HG03460 (cell line): Measurements from ENCODE around the gene QRFP.

Source experiments
- ATAC-seq: cut with Tn5 transposase; IDR thresholded peaks from one replicate; pipeline ENCODE4 v1.9.1; 2021; ENCODE audit not compliant: unreplicated experiment

Gene QRFP

GRCh38 chr9:130934246-130934645 is 37.6 kb upstream of the QRFP start:
- no peak for ATAC-seq

DNA sequence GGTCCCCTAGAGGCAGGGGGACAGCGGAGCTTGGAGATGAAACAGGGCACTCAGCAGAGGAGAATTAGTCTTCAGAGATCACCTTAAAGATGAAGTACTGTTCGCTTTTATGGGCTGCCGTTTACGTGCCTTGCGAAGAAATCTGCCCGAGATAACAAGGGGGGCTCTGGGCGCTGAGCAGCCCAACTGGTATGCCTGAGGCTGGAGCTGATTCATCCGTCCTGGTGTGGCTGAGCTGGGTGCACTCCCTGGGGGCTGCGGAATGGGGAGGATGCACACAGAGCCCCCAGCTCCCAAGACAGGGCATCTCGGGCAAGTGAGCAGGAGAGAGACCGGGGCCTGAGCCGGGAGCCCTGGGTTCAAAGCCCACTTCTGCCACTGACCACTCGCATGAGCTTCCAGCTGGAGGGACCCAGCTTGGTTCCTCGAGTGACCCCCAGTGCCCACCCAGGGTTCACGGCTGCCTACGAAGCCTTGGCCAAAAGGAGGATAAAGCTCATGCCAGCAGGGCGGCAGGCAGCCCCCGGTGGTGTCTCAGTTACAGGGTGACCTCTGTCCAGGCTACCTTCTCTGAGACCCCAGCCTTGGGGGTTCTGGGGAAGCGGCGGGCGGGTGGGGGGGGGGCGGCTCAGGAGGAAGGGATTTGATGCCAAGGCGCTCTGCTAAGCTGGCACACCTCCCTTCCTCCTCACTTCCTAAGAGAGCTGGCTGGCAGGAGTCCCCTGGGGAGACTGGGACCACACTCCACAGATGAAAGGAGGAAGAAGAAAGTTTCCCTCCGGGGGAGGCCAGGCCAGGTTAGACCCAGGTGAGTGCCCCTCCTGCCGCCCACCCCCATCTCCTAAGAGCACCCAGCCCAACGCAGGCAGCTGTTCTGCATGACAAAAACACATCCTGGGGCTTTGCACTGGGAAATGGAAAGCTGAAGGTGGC is 36.8 kb upstream of the QRFP start:
- ATAC-seq: no peak

GRCh38 chr9:130932255-130933079 is 35.9 kb upstream of the QRFP start:
- no peak for ATAC-seq

DNA sequence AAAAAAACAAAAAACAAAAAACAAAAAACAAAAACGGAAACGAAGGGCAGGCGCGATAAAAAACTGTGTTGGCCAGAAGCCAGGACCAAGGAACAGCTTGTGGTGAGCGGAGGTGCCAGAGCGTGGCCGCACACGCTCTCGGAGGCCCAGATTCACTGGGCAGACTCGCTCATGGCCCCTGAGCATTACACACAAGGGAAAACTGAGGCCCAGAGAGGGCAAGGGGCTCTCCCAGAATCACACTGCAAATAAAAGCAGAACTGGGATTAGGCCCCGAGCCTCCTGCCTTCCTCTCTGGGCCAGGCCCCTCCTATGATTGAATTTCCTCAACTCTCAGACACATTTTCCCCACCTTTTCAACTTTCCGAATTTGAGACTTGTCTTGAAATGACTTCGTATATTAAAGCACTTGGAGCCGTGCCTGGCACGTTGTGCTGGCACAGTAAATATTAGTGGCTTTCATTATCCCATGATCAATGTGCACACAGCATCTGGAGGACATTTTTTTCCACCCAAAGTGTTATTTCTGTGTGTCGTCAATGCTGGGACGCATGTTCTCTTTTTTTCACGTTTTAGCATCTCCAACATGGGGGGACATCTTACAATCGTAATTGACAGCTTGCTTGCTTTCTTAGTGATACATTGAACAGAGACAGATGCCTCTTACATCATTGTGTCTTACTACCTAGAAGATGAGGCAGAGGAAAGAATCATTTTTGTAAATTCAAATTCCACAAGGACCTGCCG is 35.1 kb upstream of the QRFP start:
- no peak for ATAC-seq

DNA sequence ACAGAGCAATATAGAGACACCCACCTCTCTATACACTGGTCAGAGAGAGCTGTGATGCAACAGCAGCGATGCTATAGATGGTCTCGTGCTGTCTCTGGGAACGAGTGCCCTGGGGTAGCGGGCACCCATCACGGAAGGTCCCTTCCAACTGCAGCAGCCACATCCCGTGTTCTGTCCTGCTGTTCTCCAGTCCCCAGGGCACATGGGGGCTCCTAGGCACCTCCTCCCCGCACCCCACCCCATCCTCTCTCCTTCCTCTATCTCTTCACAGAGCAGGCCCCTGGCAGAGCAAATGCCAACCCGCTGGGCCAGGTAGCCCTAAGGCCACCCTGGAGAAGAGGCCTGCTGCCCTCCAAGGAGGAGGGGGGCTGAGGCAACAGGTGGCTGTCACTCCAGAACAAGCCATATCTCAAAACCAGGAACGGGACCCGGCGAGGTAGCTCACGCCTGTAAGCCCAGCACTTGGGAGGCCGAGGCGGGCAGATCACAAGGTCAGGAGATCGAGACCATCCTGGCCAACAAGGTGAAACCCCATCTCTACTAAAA is 34.3 kb upstream of the QRFP start:
- no peak for ATAC-seq

DNA sequence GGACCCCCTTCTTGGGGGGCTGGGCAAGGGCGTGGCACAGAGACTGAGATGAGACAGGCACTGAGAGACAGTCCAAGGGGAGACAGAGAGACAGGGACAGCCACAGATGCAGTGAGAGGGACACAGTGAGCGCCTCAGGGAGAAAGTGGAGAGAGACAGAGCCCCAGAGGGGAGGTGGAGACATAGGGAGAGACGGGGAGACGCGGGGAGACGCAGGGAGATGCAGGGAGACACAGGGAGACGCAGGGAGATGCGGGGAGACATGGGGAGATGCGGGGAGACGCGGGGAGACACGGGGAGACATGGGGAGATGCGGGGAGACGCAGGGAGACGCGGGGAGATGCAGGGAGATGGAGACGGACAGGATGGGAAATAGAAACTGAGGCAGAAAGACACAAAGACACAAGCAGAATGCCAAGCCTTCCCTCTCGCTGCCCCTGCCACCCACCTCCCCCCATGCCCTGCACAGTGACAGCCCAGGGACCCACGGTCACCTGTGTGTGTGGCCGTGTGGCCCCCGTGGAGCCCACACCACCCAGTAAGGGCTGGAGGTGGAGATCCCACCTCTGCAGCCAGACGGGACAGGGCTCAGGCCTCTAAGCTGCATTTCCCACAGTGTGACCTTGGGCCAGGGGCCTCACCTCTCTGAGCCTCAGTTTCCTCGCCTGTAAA is 33.7 kb upstream of the QRFP start:
- ATAC-seq: no peak

DNA sequence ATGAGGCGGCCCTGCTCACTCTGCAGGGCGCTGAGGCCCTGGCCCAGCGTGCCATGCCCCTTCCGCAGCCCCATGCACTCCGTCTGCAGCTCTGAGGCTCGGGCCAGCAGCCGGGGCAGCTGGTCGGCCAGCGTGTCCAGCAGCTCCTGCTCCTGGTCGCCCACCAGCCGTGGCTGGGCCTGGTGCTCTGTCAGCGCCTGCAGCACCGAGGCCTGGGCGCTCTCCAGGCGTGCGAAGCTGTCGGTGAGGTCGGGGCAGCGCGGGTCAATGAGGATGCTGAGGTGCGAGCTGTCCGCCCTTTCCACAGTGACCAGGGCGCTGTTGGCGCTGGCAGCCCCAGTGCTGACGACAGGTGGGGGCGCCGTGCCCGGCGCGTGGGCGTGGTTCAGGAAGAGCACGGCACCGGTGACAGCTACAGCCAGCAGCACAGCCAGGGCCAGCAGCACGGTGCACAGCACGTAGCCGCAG is 33.0 kb upstream of the QRFP start:
- no peak for ATAC-seq

DNA sequence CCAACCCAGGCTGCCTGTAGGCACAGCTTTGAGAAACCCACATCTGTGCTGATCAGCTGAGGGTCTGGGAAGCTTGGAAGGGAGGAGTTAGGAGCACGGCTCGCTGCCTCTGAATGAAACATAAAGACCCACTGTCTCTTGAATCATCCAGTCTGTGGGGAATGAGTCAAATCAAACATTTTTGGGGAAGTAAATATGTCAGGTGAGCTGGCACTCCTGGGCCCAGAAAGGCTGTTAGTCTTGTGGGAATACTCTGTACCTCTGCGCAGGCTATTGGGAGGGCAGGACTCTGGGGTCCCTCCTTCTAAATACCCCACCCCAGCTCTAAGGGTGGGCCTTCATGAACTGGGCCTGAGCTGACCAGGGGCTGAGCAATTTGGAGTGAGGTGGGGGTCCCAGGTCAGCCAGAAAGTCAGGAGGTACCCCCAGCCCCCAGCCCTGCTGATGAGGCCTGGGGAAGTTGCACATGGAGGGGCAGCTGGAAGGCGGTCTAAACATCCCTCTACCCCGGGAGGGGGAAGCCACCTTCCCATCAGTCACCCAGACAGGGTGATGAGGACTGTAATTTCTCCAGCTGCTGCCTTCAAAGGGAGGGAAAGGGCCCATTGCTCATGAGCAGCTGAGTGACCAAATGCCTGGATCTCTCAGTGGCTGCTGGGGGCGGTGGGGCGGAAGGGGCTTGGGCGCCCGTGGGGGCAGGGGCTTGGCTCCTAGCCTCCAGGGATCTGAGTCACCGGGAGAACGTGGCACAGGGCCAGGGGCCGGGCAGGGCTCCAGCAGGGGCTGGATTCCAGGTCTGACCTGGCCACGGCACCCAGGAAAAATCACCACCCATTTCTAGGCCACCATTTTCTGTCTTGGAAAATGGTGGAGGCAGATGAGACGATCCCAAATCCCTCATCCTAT is 31.6 kb upstream of the QRFP start:
- ATAC-seq: no peak

- ATAC-seq: no peak
Measured at GRCh38 chr9:130927338-130927737, 30.7 kb upstream of the QRFP start.

GRCh38 chr9:130925050-130925678 is 28.6 kb upstream of the QRFP start:
- ATAC-seq: no peak

DNA sequence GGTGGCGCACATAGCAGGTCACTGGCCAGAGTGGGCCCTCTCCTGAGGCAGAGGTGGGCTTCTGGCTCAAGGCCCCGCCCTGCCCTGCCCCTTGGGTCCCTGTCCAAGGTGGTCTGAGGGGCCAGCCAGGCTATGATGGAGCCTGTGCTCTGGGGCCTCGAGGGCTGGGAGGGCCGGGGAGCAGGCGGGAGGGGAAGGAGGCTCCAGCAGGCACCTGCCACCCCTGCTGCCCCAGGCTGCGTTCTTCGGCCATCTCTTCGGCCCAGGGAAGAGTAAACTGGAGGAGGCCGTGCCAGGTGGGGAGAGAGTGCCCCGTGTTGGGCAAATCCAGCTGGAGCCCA is 27.8 kb upstream of the QRFP start:
- ATAC-seq: no peak

- ATAC-seq: no peak
Measured at GRCh38 chr9:130923611-130924447, 27.2 kb upstream of the QRFP start.

DNA sequence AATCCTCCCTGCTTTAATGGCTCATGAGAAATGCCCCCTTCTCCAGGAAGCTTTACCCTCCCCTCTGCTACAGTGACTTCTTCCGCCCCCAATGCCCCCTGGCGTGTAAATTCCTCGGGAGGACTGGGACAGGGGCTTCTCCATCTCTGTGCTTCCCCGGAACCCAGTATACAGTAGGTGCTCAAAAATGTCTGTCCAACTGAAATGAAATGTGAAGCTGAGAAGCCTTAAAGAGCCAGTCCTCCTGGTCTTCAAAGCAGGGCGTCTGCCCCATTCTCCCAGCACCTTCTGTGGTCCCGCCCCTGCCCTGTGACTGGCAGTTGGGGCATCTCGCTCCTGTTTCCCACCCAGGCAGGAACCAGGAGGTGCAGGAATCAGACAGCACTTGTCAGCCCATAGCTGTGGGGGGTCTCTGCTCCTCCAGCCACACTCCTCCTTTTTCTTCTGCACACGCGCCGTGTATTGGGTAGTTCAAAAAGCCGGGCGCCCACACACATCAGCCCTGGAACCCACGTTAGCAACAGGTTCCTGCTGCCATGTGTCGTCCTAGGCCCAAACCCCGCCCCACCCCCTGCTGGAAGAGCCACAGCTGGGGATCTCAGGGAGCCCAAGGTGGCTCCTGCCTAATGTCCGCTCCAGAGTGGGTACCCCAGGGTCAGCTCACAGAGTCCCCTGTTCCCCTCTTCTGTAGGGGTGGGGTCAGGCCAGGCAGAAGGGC is 26.4 kb upstream of the QRFP start:
- no peak for ATAC-seq

DNA sequence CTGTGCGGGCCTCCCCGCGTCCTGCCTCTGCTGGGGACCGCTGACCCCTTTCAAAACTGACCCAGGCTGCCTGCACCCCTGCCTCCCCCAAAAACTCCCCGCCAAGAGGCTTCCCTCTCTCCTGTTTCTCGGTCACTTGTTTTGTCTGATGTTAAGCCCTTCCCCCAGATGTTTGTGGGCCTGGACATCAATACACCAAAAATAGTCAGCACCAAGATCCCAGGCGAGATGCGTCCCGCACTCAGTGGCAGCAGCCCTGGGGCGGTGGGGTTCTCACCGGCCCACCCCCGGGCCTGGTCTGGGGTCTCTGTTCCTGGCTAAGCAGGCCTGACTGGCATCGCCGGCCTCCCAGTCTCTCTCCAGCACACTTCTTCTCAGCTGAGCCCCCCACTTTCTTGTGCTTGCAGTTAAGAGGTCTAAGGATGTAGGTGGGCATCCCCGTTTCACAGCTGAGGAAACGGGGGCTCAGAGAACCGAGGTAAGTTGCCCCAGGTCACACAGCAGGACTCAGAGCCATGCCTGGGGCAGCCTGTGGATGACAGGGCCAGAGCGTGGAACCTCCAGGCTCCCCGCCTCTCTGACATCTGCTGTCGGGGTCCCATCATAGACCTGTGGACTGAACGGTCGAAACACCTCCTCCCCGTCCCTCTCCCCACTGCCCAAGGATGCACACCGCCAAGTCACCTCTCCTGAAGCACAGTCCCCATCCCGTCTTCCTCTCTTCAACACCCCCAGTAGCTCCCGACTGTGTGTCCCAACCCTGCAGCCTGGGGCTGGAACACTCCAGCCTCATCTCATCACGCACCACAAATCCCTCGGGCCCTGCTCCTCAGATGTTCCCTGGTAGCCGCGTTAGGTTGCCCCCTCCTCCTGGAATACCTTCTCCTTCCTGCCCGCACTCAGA is 25.6 kb upstream of the QRFP start:
- ATAC-seq: no peak

- no peak for ATAC-seq
Measured at GRCh38 chr9:130921300-130921988, 24.8 kb upstream of the QRFP start.

GRCh38 chr9:130920762-130921299 is 24.2 kb upstream of the QRFP start:
- ATAC-seq: no peak
